ENCODE data around the gene SLC39A10.
"Not testable (repeated sequence)": the region's sequence is repeated elsewhere in the genome, so short reads cannot be mapped to it uniquely, and the experiment has no call there.

The SLC39A10 gene

DNA sequence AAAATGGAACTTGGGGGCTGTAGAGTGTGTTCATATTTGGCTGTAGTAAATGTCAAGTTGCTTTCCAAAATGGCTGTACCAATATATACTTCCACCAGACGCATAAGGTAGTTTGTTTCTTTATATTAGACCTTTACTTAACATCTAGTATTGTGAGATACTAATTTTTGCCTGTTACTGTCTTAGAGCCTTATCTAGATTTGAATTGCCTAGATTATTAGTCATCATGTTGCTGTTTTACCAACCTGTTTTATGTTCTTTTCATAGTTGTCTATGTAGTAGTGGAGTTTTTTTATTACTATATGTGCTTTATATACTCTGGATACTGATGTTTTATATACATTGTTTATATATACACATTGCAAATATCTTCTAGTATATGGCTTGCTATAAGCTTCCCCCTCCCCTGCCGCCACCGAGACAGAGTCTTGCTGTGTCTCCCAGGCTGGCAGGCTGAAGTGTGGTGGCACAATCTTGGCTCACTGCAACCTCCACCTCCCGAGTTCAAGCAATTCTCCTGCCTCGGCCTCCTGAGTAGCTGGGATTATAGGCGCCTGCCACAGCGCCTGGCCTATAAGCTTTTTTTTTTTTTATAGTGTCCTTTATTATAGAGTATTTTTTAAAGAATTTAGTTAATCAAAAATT is 18.9 kb downstream of the SLC39A10 start:
- DNase-seq, result no peak

GRCh38 chr2:195677290-195677689 is 20.3 kb downstream of the SLC39A10 start:
- DNase-seq, result no peak

GRCh38 chr2:195677884-195678283 is 20.9 kb downstream of the SLC39A10 start:
- no peak for DNase-seq

GRCh38 chr2:195682077-195682476 is 25.1 kb downstream of the SLC39A10 start:
- no peak for DNase-seq

DNA sequence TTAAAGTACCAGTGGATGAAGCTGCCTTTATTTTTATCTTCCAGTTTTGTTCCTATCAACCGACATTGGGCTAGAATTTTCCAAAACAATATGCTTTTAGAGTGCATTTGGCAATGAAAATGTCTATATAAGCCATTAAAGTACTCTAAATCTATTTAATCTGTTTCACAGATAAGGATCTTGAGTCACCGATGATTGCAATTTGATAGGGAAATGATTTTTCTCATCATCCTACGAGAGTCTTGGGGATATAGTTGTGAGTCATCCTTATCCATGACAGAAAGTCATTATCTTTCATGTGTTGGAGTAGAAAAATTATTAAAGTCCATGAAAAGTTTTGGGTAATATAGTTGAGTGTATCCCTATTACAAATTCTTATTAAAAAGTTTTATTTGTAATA is 26.1 kb downstream of the SLC39A10 start:
- DNase-seq, result no peak

DNA sequence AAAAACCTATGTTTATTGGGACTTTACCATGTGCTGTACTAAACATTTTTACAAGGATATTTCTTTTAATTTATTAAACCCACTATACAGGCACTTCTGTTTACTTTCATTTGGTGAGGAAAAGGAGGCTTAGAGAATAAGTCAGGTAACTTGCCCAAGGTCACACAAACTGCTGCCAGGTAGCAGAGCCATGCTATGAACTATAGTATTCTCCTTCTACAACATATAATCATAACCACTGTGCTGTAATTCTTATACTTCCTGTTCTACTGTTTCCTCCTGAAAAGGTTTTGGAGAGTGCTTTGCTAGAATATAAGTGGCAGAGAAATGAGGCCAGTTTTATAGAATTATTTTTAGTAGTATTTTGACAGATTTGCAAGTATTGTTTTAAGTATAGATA is 29.5 kb downstream of the SLC39A10 start:
- DNase-seq, result no peak

DNA sequence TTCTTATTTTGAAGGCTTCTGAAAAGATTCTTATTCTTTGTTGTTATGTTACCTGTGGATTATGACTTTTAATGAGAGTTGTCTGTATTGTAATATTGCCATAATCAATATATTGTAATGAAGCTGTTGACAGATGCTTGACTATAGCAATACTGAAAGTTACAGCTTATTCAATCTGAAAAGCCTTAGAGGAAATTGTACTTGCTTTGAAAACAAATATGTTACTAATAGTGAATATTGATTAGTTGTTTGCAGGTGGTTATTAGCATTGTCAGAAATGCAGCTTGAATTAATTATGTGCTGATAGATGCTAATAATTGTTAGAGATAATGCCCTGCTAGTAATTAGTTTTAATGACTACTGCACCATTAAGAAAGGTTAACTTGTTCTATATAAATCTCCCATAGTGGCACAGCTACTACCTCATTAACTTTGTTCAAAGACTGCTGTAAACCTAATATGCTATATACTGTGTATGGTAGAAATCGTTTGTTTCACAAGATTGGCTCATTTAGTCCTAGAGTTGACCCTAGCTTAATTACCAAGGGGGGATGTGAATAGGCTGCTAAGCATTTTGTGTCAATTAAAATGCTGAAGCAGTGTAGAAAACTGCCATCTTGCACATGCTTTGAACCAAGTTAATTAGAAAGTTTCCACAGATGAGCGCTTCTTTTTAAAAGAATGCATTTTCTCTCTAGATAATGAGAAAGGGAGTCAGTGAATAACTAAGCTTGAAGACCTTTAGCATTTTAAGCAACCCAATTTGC is 30.5 kb downstream of the SLC39A10 start:
- DNase-seq, result no peak

- DNase-seq, result not testable (repeated sequence)
These were observed 35.5 kb downstream of the SLC39A10 start for GRCh38 chr2:195692531-195692930.

- no peak for DNase-seq
These were observed 37.5 kb downstream of the SLC39A10 start for GRCh38 chr2:195694553-195694952.

- no peak for DNase-seq
These were observed 38.1 kb downstream of the SLC39A10 start for GRCh38 chr2:195695002-195695631.

DNA sequence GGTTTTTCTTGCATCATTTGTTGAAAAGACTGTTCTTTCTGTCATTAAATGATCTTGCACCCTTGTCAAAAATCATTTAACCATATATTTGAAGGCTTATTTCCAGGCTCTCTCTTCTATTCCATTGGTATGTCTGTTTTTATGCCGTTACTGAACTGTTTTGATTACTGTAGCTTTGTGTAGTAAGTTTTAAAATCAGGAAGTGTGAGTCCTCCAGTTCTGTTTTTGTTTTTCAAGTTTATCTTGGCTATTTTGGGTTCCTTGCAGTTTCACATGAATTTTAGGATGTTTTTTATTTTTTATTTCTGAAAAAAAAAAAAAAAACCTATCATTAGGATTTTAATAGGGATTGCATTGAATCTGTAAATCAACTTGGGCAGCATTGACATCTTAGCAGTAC is 39.0 kb downstream of the SLC39A10 start:
- DNase-seq, result no peak

DNA sequence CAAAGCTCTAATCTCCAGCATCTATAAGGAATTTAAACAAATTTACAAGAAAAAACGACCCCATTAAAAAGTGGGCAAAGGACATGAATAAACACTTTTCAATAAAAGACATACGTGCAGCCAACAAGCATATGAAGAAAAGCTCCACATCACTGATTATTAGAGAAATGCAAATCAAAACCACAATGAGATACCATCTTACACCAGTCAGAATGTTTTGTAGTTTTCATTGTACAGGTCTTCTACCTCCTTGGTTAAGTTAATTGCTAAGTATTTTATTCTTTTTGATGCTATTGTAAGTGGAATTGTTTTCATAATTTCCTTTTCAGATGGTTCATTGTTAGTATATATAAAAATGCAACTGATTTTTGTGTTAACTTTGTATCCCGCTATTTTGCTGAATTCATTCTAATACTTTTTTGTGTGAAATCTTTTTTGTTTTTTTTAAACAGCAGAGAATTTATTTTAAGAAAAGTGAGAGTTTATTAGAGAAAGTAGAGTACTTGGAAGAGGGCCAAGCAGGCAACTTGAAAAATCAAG is 40.7 kb downstream of the SLC39A10 start:
- DNase-seq, result no peak

GRCh38 chr2:195700480-195700879 is 43.5 kb downstream of the SLC39A10 start:
- no peak for DNase-seq

- no peak for DNase-seq
These were observed 49.3 kb downstream of the SLC39A10 start for GRCh38 chr2:195706161-195706900.

DNA sequence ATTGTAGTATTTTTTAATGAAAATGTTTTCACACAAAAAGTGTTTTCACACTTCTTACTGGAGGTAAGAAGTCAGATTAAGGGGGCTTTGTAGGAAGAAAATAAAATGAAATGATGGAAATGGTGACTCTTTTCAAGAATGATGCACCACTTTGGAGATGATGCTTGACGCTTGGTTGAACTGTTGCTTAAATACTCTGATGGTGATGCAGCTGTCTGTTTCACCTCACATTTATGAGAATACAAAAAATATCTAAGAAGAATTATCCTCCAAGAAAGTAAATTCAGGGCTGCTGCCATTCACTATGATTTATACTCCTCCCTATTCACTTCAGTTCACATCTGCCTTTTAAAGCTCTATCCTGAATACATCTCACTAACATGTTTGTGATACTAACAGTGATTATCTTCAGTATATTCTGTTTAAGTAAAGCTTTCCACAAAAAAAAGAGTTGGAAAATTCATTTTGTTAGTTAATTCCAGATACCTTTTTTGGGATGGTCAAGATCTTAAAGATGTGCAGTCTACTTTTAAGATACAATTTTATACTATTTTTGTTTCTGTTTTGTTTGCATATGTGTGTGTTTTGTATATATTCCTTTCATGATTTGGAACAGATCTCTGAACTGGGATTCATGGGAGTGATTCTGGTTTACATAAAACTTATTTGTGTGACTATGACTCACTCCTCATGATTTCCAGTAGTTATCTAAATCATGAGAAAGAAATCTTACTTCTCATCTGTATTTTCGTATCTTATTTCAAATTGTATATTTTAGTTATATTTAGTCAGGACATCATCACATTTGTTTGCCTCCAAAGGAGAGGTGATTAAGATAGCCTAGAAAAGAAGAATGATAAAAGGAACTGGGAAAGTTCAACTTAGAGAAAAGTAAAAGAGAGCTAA is 53.1 kb downstream of the SLC39A10 start:
- DNase-seq, result no peak

DNA sequence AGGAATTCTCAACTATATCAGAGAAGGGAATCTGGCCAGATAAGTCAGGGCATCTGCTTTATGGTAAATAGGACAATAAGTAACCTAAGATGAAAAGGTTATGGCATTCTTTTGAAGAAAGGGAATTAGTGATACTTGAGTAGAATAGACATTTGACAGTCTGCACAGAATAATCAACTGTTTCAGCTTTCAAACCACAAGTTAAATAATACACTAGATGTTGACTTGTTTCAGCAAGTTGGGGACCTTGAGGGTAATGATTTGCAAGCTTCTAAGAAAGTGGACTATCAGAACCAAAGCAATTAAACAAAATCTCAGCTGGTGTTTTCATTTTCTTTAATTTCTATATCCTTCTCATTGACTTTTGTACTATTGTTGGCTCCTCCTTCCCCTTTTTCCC is 54.5 kb downstream of the SLC39A10 start:
- DNase-seq, result no peak

- no peak for DNase-seq
These were observed 59.4 kb downstream of the SLC39A10 start for GRCh38 chr2:195716466-195716865.

GRCh38 chr2:195721042-195721441 is 64.0 kb downstream of the SLC39A10 start:
- no peak for DNase-seq

DNA sequence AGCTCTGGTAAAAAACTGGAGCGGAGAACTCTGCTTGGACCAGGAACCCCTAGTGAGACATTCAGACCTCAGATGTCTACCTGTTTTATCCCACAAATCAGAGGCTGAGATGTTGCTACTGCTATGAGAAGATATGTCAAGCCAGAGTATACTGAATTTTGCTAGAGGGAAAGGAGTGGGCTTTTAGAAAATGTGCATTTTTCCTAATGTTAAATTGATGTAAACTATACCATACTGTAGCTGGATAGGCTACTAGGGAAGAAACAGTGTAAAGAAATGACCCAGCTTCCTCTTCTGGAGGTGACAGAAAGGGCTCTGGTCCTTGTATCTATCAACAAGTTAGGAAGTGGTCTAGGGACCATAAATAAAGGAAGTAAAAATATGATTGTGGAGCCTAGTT is 65.0 kb downstream of the SLC39A10 start:
- no peak for DNase-seq

GRCh38 chr2:195727106-195727505 is 70.1 kb downstream of the SLC39A10 start:
- no peak for DNase-seq

DNA sequence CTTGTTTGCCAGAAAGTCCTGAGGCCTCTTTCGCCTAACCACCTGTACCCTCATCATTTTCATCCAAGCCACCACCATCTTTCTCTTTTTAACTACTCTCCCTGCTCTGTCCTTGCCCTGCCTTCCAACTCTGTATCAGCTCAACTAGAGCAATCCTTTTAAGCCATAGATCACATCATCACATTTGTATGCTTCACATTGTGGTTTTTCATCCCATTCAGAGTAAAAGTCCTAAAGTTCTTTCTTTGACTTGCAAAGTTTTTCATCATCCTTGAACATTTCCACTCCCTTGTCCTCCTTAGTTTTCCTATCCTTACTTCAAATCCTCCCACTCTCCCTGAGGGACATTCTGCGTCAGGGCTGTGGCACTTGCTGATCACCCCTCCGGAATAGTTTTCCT is 73.9 kb downstream of the SLC39A10 start:
- DNase-seq, result no peak

- no peak for DNase-seq
These were observed 75.5 kb downstream of the SLC39A10 start for GRCh38 chr2:195732574-195732973.
